ENCODE measurements around the gene TEX48.

DNA sequence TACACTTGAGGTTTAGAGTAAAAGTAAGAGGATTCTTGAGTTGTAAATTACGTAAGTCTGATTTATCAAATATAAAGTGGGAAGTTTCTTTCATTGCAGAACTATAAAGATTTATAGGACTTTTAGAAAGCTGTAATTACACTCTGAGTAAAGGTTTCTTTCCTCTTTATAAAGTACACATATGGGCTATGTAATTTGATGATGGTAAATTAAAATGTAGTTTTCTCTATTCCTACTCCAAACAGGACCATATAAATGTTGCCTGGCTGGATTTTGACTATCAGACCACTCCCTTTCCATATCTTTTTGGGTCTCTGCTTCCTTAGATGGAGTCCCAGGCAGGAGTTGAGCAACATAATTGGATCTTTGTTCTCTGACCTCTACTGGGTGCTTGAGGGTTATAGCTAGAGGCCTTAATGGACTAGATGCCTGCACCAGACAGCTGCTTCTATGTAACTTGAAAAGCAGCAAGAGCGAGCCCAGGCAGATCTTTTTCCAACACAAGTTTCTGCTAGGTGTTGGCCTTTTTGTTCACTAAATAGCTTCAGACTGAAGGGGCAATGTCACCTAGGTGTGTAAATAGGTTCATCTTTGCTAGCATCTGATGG lies 11.4 kb upstream of the TEX48 start:
- TF ChIP-seq, protein P1, sequence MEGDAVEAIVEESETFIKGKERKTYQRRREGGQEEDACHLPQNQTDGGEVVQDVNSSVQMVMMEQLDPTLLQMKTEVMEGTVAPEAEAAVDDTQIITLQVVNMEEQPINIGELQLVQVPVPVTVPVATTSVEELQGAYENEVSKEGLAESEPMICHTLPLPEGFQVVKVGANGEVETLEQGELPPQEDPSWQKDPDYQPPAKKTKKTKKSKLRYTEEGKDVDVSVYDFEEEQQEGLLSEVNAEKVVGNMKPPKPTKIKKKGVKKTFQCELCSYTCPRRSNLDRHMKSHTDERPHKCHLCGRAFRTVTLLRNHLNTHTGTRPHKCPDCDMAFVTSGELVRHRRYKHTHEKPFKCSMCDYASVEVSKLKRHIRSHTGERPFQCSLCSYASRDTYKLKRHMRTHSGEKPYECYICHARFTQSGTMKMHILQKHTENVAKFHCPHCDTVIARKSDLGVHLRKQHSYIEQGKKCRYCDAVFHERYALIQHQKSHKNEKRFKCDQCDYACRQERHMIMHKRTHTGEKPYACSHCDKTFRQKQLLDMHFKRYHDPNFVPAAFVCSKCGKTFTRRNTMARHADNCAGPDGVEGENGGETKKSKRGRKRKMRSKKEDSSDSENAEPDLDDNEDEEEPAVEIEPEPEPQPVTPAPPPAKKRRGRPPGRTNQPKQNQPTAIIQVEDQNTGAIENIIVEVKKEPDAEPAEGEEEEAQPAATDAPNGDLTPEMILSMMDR (IDR thresholded peaks at IDR 0.05) = no peak
- no peak for TF ChIP-seq POLR2A (IDR thresholded peaks at IDR 0.05)
